ENCODE results near the gene ULBP2.
A peak's percentile ranks its signal among the peaks of the same experiment; 100 is the strongest.

Gene ULBP2

DNA sequence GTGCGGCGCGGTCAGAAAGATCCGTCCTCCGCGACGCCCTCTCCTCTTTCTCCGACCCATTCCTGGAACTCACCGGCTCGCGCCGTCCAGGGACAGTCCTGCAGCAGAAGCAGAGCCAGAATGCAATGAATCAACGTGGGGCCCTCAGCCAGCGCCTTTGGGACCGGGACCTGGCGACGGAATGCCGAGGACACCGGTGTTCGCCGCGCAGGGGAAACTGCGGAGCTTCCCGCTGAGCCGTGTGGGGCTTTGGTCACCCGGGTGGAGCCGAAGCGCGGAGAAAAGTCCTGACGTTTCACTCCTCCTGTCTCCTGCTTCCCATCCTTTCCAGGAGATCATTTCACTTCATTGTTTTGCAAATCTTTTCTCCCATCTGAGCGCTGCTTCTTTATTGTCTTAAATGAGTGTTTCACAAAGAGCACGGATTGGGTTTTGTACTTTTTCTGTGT, 48.4 kb downstream of the ULBP2 start:
- ATAC-seq, result peak; percentile 39

DNA sequence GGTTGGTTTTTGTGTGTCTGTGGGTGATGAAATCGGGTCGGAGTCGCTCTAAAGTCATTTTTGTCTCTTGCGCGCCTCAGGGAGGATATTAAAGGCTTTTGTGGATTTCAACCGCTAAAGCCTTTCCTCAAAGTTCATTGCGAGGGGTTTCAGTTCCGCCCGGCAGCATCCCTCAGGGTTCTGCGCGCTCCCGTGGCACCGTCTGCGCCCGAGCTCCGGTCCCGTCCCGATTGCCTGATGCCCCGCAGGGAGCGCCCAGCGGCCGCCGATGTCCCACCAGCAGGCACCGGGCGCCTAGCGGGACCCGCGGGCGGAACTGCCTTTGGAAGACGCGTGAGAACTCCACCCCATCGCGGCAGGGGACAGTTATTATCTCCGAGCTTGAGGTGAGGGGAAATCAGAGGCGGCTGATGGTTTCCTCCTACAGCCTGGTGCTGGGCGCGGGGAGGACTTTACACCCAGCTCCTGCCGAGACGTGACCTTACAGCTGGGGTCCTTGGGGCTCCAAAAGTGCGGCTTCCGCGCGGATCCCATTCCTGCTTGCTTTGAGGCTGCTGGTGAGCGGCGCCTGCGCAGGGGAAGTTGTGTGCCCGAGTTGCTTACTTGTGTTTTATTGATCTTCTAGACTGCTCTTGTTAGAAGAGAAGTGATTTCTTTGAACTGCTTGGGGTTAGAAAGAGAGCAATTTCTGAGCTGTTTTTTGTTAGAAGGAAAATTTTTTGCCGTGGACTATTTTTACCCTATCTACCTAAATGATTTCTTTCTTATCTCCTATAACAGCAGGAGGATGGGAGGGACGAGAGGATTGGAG, 49.1 kb downstream of the ULBP2 start:
- TF ChIP-seq, protein P1, sequence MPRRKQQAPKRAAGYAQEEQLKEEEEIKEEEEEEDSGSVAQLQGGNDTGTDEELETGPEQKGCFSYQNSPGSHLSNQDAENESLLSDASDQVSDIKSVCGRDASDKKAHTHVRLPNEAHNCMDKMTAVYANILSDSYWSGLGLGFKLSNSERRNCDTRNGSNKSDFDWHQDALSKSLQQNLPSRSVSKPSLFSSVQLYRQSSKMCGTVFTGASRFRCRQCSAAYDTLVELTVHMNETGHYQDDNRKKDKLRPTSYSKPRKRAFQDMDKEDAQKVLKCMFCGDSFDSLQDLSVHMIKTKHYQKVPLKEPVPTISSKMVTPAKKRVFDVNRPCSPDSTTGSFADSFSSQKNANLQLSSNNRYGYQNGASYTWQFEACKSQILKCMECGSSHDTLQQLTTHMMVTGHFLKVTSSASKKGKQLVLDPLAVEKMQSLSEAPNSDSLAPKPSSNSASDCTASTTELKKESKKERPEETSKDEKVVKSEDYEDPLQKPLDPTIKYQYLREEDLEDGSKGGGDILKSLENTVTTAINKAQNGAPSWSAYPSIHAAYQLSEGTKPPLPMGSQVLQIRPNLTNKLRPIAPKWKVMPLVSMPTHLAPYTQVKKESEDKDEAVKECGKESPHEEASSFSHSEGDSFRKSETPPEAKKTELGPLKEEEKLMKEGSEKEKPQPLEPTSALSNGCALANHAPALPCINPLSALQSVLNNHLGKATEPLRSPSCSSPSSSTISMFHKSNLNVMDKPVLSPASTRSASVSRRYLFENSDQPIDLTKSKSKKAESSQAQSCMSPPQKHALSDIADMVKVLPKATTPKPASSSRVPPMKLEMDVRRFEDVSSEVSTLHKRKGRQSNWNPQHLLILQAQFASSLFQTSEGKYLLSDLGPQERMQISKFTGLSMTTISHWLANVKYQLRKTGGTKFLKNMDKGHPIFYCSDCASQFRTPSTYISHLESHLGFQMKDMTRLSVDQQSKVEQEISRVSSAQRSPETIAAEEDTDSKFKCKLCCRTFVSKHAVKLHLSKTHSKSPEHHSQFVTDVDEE (CRISPR knock-in tag; IDR thresholded peaks at IDR 0.05), result no peak
- TF ChIP-seq ZC3H10 (CRISPR knock-in tag; IDR thresholded peaks at IDR 0.05) (no peak), CSDC2 (CRISPR knock-in tag; IDR thresholded peaks at IDR 0.05) (no peak), ISL1 (CRISPR knock-in tag; IDR thresholded peaks at IDR 0.05) (no peak)
- ATAC-seq, result peak; percentile 41

More for the DNA sequence above, 48.4 kb downstream of the ULBP2 start:
- TF ChIP-seq, protein P2, sequence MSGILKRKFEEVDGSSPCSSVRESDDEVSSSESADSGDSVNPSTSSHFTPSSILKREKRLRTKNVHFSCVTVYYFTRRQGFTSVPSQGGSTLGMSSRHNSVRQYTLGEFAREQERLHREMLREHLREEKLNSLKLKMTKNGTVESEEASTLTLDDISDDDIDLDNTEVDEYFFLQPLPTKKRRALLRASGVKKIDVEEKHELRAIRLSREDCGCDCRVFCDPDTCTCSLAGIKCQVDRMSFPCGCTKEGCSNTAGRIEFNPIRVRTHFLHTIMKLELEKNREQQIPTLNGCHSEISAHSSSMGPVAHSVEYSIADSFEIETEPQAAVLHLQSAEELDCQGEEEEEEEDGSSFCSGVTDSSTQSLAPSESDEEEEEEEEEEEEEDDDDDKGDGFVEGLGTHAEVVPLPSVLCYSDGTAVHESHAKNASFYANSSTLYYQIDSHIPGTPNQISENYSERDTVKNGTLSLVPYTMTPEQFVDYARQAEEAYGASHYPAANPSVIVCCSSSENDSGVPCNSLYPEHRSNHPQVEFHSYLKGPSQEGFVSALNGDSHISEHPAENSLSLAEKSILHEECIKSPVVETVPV (CRISPR knock-in tag; IDR thresholded peaks at IDR 0.05), result no peak
- TF ChIP-seq ESRRG (CRISPR knock-in tag; IDR thresholded peaks at IDR 0.05), result no peak
- TF ChIP-seq, protein P1 (CRISPR knock-in tag; IDR thresholded peaks at IDR 0.05), result no peak
- no peak for TF ChIP-seq ZFP30 (CRISPR knock-in tag; IDR thresholded peaks at IDR 0.05)
- no peak for TF ChIP-seq OSR1 (CRISPR knock-in tag; IDR thresholded peaks at IDR 0.05)
- TF ChIP-seq, protein P3, sequence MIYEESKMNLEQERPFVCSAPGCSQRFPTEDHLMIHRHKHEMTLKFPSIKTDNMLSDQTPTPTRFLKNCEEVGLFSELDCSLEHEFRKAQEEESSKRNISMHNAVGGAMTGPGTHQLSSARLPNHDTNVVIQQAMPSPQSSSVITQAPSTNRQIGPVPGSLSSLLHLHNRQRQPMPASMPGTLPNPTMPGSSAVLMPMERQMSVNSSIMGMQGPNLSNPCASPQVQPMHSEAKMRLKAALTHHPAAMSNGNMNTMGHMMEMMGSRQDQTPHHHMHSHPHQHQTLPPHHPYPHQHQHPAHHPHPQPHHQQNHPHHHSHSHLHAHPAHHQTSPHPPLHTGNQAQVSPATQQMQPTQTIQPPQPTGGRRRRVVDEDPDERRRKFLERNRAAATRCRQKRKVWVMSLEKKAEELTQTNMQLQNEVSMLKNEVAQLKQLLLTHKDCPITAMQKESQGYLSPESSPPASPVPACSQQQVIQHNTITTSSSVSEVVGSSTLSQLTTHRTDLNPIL (CRISPR knock-in tag; IDR thresholded peaks at IDR 0.05; ENCODE audit: low read depth), result no peak
- TF ChIP-seq ZNF8 (CRISPR knock-in tag; IDR thresholded peaks at IDR 0.05), result no peak
- TF ChIP-seq BACH2 (CRISPR knock-in tag; IDR thresholded peaks at IDR 0.05; ENCODE audit: borderline replicate concordance), result no peak
- TF ChIP-seq, protein P4, sequence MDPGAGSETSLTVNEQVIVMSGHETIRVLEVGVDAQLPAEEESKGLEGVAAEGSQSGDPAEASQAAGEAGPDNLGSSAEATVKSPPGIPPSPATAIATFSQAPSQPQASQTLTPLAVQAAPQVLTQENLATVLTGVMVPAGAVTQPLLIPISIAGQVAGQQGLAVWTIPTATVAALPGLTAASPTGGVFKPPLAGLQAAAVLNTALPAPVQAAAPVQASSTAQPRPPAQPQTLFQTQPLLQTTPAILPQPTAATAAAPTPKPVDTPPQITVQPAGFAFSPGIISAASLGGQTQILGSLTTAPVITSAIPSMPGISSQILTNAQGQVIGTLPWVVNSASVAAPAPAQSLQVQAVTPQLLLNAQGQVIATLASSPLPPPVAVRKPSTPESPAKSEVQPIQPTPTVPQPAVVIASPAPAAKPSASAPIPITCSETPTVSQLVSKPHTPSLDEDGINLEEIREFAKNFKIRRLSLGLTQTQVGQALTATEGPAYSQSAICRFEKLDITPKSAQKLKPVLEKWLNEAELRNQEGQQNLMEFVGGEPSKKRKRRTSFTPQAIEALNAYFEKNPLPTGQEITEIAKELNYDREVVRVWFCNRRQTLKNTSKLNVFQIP (CRISPR knock-in tag; IDR thresholded peaks at IDR 0.05; ENCODE audit: borderline replicate concordance, low read depth), result no peak
- TF ChIP-seq, protein P5, sequence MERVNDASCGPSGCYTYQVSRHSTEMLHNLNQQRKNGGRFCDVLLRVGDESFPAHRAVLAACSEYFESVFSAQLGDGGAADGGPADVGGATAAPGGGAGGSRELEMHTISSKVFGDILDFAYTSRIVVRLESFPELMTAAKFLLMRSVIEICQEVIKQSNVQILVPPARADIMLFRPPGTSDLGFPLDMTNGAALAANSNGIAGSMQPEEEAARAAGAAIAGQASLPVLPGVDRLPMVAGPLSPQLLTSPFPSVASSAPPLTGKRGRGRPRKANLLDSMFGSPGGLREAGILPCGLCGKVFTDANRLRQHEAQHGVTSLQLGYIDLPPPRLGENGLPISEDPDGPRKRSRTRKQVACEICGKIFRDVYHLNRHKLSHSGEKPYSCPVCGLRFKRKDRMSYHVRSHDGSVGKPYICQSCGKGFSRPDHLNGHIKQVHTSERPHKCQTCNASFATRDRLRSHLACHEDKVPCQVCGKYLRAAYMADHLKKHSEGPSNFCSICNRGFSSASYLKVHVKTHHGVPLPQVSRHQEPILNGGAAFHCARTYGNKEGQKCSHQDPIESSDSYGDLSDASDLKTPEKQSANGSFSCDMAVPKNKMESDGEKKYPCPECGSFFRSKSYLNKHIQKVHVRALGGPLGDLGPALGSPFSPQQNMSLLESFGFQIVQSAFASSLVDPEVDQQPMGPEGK (CRISPR knock-in tag; IDR thresholded peaks at IDR 0.05; ENCODE audit: borderline replicate concordance), result no peak
- no peak for TF ChIP-seq GLIS3 (CRISPR knock-in tag; IDR thresholded peaks at IDR 0.05)
- TF ChIP-seq ZC3H10 (CRISPR knock-in tag; IDR thresholded peaks at IDR 0.05), result no peak
- no peak for TF ChIP-seq CSDC2 (CRISPR knock-in tag; IDR thresholded peaks at IDR 0.05)
- TF ChIP-seq TOX (CRISPR knock-in tag; IDR thresholded peaks at IDR 0.05; ENCODE audit: borderline replicate concordance), result no peak
- no peak for TF ChIP-seq TCF4 (CRISPR knock-in tag; IDR thresholded peaks at IDR 0.05; ENCODE audit: borderline replicate concordance)
- no peak for TF ChIP-seq PPARA (CRISPR knock-in tag; IDR thresholded peaks at IDR 0.05; ENCODE audit: borderline replicate concordance)

DNA sequence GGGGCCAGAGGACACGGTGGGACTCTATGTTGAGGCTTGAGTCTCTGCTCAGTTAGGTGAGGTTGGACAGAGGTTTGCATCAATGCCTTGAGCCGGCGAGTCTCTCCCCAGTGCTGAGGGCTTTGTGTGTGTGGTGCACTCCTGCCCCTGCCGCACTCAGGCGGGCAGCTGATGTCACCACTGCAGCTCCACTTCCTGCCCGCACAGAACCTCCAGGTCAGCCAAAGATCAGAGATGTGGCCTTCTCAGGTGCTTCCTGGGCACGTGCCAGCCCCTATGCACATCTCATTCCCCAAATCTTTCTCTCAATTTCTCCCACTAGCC, 49.6 kb downstream of the ULBP2 start:
- 0 out of 3 replicates have a peak, but pooled peaks have one; percentile 31 for ATAC-seq

Data from SK-N-SH treated with all-trans-retinoic acid at 6 μM for 48 hours (cell line).